ENCODE results near the gene CCNQ. TPM values are rescaled to one million over a fixed set of nuclear protein-coding genes. Genes with fewer than 3 reads are reported as not detected.

CCNQ gene
- total and polyA plus RNA-seq, 2 donors (not counting 1 experiment from before 2014, with no cell fraction given) = 19.9 to 28.2 TPM

DNA sequence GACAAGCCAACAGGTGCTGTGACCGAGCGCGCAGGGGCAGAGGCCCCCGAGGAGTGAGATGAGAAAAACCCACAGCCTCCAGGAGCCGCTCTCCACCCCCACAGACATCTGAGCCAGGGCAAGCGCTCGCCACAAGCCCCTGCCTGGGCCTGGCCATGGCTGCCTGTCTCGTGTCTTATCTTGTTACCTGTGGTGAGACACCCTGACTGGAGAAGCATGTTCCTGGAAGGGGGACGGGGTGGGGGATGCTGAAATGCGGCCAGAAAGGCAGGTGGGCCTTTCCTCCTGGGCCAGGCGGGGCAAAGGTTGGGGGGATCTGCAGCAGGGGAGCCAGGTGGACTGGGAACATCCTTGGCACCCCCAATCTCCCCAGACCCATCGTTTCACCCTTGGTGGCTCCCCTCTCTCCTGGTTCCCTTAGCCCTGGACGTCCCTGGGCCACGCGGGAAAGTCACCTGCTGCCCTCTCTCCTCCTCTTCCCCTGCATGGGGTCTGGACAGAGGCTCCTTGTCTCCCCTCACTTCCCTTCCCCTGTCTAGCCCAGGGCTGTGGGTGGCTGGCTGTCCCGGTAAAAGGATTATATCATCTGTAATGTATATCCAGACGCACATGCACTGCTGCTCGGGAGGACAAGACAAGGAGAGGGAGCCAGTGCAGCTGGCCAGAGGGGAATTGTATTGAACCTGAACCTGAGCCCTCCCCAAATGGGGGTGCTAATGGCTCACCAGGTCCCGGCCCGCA lies 39.7 kb upstream of the CCNQ start:
- Histone ChIP-seq H3K9me3 (ENCODE audit: control insufficient read depth, insufficient read depth, low read depth, low read length) (no peaks in the 10 kb centered on the region), H3K4me3 (replicated peaks in 1 of 4; ENCODE audit: control extremely low read depth in 1 of 4, insufficient read depth in 1 of 4, low read depth in 3 of 4, low read length in 4 of 4) (no peak overlapping the region), H2AFZ (ENCODE audit: low read length) (no peak overlapping the region), H3K4me1 (ENCODE audit: control insufficient read depth, extremely low read depth, insufficient read depth, low read length) (no peaks in the 10 kb centered on the region), H3K27me3 (ENCODE audit: control insufficient read depth, insufficient read depth, low read length) (peaks cover 12% of the 10 kb centered on the region), H3K79me2 (ENCODE audit: control insufficient read depth, insufficient read depth, low read length) (no peaks in the 10 kb centered on the region), H4K20me1 (ENCODE audit: control insufficient read depth, extremely low read depth, insufficient read depth, low read length) (no peaks in the 10 kb centered on the region), H3K36me3 (ENCODE audit: control insufficient read depth, insufficient read depth, low read length) (no peaks in the 10 kb centered on the region), H3K27ac (ENCODE audit: insufficient read depth, low read length) (no peak overlapping the region), H3K9ac (ENCODE audit: insufficient read depth, low read length) (no peak overlapping the region), H3K4me2 (ENCODE audit: extremely low read depth, insufficient read depth, low read length) (no peak overlapping the region)
- TF ChIP-seq EZH2 (IDR thresholded peaks at IDR 0.05; ENCODE audit: low read length, missing control alignments) = no peak
- TF ChIP-seq, protein P1, sequence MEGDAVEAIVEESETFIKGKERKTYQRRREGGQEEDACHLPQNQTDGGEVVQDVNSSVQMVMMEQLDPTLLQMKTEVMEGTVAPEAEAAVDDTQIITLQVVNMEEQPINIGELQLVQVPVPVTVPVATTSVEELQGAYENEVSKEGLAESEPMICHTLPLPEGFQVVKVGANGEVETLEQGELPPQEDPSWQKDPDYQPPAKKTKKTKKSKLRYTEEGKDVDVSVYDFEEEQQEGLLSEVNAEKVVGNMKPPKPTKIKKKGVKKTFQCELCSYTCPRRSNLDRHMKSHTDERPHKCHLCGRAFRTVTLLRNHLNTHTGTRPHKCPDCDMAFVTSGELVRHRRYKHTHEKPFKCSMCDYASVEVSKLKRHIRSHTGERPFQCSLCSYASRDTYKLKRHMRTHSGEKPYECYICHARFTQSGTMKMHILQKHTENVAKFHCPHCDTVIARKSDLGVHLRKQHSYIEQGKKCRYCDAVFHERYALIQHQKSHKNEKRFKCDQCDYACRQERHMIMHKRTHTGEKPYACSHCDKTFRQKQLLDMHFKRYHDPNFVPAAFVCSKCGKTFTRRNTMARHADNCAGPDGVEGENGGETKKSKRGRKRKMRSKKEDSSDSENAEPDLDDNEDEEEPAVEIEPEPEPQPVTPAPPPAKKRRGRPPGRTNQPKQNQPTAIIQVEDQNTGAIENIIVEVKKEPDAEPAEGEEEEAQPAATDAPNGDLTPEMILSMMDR (conservative IDR thresholded peaks at IDR 0.05 in 1 of 2, IDR thresholded peaks at IDR 0.05 in 1 of 2; ENCODE audit: low read depth in 1 of 2, low read length in 2 of 2) = no peak
- no peak for DNase-seq (ENCODE audit: low read depth in 2 of 2)

DNA sequence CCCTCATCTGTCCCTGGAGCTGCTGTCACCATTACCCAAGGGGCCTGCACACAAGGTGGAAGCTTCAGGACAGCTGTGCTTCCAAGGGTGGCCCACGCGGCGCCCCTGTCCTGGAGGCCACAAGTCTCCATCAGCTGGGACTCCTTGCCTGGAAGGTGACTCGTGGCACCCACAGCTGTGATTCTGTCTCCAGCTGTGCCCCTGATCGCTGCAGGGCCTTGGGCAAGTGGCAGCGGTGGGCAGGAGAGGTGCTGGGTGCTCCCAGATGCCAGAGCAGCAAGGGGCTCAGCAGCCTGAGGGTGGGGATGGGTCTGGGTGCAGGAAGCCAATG lies 39.1 kb upstream of the CCNQ start:
- no peak for DNase-seq (ENCODE audit: low read depth in 2 of 2)
- Histone ChIP-seq H3K27ac (ENCODE audit: insufficient read depth, low read length) (no peak overlapping the region), H3K36me3 (ENCODE audit: control insufficient read depth, insufficient read depth, low read length) (no peaks in the 10 kb centered on the region), H3K9ac (ENCODE audit: insufficient read depth, low read length) (no peak overlapping the region), H3K4me1 (ENCODE audit: control insufficient read depth, extremely low read depth, insufficient read depth, low read length) (no peaks in the 10 kb centered on the region), H2AFZ (ENCODE audit: low read length) (no peak overlapping the region), H4K20me1 (ENCODE audit: control insufficient read depth, extremely low read depth, insufficient read depth, low read length) (no peaks in the 10 kb centered on the region), H3K4me2 (ENCODE audit: extremely low read depth, insufficient read depth, low read length) (no peak overlapping the region), H3K9me3 (ENCODE audit: control insufficient read depth, insufficient read depth, low read depth, low read length) (no peaks in the 10 kb centered on the region), H3K79me2 (ENCODE audit: control insufficient read depth, insufficient read depth, low read length) (no peaks in the 10 kb centered on the region), H3K27me3 (ENCODE audit: control insufficient read depth, insufficient read depth, low read length) (peaks cover 12% of the 10 kb centered on the region), H3K4me3 (replicated peaks in 1 of 4; ENCODE audit: control extremely low read depth in 1 of 4, insufficient read depth in 1 of 4, low read depth in 3 of 4, low read length in 4 of 4) (no peak overlapping the region)
- TF ChIP-seq, protein P1 (conservative IDR thresholded peaks at IDR 0.05 in 1 of 2, IDR thresholded peaks at IDR 0.05 in 1 of 2; ENCODE audit: low read depth in 1 of 2, low read length in 2 of 2) = no peak
- no peak for TF ChIP-seq EZH2 (IDR thresholded peaks at IDR 0.05; ENCODE audit: low read length, missing control alignments)

DNA sequence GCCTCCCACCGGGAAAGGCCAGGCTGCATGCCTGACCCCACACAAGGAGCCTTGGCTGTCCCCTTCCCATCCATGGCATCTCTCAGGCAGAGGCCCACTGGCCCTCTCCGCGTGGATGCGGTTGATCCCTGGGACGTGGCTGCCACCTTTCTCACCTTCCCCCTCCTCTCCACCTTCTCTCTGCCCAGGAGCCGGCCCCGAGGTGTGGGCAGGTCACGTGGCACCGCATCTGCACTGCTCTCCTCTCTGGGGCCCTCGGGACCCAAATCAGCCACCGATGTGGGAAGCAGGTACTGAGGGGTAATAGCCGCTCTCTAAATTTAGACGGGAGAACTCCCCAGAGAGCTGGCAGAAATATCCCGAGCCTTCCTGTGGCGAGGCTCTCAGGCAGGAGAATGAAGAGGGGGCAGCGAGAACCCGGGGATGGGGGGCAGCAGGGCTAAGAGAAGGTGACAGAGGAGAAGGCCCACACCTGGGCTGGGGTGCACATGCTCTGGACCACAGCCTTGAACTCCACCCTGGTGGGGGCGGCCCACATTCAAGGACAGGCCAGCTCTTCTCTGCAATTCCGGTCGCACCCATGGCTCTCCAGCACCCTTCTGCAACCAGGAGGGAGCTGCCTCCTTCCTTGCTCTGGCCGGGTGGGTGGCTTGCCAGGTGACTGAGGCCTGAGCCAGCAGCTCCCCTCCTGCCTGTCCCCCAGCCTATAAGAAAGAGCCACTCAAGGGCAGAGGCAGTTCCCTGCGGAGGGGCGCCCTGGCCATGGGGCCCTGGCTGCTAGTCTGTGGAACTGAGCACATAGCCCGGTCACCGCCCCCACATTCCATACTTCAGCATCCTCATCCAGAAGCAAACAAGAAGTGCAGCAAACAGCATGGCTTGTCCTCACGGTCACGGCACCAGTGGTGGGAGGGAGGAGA lies 38.4 kb upstream of the CCNQ start:
- DNase-seq (ENCODE audit: low read depth in 2 of 2) = no peak
- no peaks in the 10 kb centered on the region for H3K9me3 ChIP-seq (ENCODE audit: control insufficient read depth, insufficient read depth, low read depth, low read length)
- no peaks in the 10 kb centered on the region for H3K36me3 ChIP-seq (ENCODE audit: control insufficient read depth, insufficient read depth, low read length)
- peaks cover 7% of the 10 kb centered on the region for H3K27me3 ChIP-seq (ENCODE audit: control insufficient read depth, insufficient read depth, low read length)
- no peak overlapping the region for H2AFZ ChIP-seq (ENCODE audit: low read length)
- H3K4me3 ChIP-seq (replicated peaks in 1 of 4; ENCODE audit: control extremely low read depth in 1 of 4, insufficient read depth in 1 of 4, low read depth in 3 of 4, low read length in 4 of 4) = no peak overlapping the region
- H4K20me1 ChIP-seq (ENCODE audit: control insufficient read depth, extremely low read depth, insufficient read depth, low read length) = no peaks in the 10 kb centered on the region
- no peaks in the 10 kb centered on the region for H3K79me2 ChIP-seq (ENCODE audit: control insufficient read depth, insufficient read depth, low read length)
- H3K4me1 ChIP-seq (ENCODE audit: control insufficient read depth, extremely low read depth, insufficient read depth, low read length) = no peaks in the 10 kb centered on the region
- no peak overlapping the region for H3K4me2 ChIP-seq (ENCODE audit: extremely low read depth, insufficient read depth, low read length)
- TF ChIP-seq, protein P1 (conservative IDR thresholded peaks at IDR 0.05 in 1 of 2, IDR thresholded peaks at IDR 0.05 in 1 of 2; ENCODE audit: low read depth in 1 of 2, low read length in 2 of 2) = no peak
- TF ChIP-seq EZH2 (IDR thresholded peaks at IDR 0.05; ENCODE audit: low read length, missing control alignments) = no peak
- H3K27ac ChIP-seq (ENCODE audit: insufficient read depth, low read length) = no peak overlapping the region
- no peak overlapping the region for H3K9ac ChIP-seq (ENCODE audit: insufficient read depth, low read length)
